Measurements from ENCODE around the gene EML5. TPM values are rescaled to one million over a fixed set of nuclear protein-coding genes. Genes with fewer than 3 reads are reported as not detected.
"Not testable (repeated sequence)": the region's sequence is repeated elsewhere in the genome, so short reads cannot be mapped to it uniquely, and the experiment has no call there.

EML5 gene
- total RNA-seq, 1 donor from 2014 or later, result 0.13 TPM

- ATAC-seq (no peak), DNase-seq (ENCODE audit: low spot score) (no peak)
Observed at GRCh38 chr14:88804477-88804876, 11.7 kb upstream of the EML5 start.

- DNase-seq (ENCODE audit: low spot score) (no peak), ATAC-seq (no peak)
Observed at GRCh38 chr14:88804035-88804434, 11.3 kb upstream of the EML5 start.

GRCh38 chr14:88802596-88802995 lies 9.8 kb upstream of the EML5 start:
- DNase-seq (ENCODE audit: low spot score) (no peak), ATAC-seq (no peak)

- no peak for ATAC-seq
- no peak for DNase-seq (ENCODE audit: low spot score)
Observed at GRCh38 chr14:88799522-88799921, 6.8 kb upstream of the EML5 start.

GRCh38 chr14:88798156-88798555 lies 5.4 kb upstream of the EML5 start:
- DNase-seq (ENCODE audit: low spot score), result no peak
- peak; percentile 13 for ATAC-seq

GRCh38 chr14:88793259-88793625 lies 489 bp upstream of the EML5 start:
- DNase-seq (ENCODE audit: low spot score) (no peak), ATAC-seq (no peak)

GRCh38 chr14:88791629-88792472 lies 902 bp downstream of the EML5 start:
- DNase-seq (ENCODE audit: low spot score) (peak; percentile 50), ATAC-seq (peak; percentile 5)

- ATAC-seq (no peak), DNase-seq (ENCODE audit: low spot score) (no peak)
Observed at GRCh38 chr14:88791252-88791621, 1.5 kb downstream of the EML5 start.

GRCh38 chr14:88790501-88791251 lies 2.1 kb downstream of the EML5 start:
- no peak for ATAC-seq
- no peak for DNase-seq (ENCODE audit: low spot score)

- DNase-seq (ENCODE audit: low spot score); ATAC-seq: not testable (repeated sequence)
Observed at GRCh38 chr14:88789573-88789972, 3.2 kb downstream of the EML5 start.

- no peak for ATAC-seq
Observed at GRCh38 chr14:88786715-88787114, 6.0 kb downstream of the EML5 start.

GRCh38 chr14:88785911-88786310 lies 6.8 kb downstream of the EML5 start:
- DNase-seq (ENCODE audit: low spot score) (no peak), ATAC-seq (no peak)

More at GRCh38 chr14:88786715-88787114, 6.0 kb downstream of the EML5 start:
- DNase-seq (ENCODE audit: low spot score), result no peak

- no peak for ATAC-seq
- DNase-seq (ENCODE audit: low spot score), result no peak
Observed at GRCh38 chr14:88775532-88775931, 17.2 kb downstream of the EML5 start.

- ATAC-seq (no peak), DNase-seq (ENCODE audit: low spot score) (no peak)
Observed at GRCh38 chr14:88770736-88771135, 22.0 kb downstream of the EML5 start.

- no peak for DNase-seq (ENCODE audit: low spot score)
- ATAC-seq, result no peak
Observed at GRCh38 chr14:88765130-88765529, 27.6 kb downstream of the EML5 start.

GRCh38 chr14:88753873-88754272 lies 38.9 kb downstream of the EML5 start:
- DNase-seq (ENCODE audit: low spot score) (no peak), ATAC-seq (no peak)

GRCh38 chr14:88750945-88751344 lies 41.8 kb downstream of the EML5 start:
- ATAC-seq (no peak), DNase-seq (ENCODE audit: low spot score) (no peak)

- DNase-seq (ENCODE audit: low spot score), result no peak
Observed at GRCh38 chr14:88750413-88750812, 42.3 kb downstream of the EML5 start.

GRCh38 chr14:88749139-88749538 lies 43.6 kb downstream of the EML5 start:
- no peak for DNase-seq (ENCODE audit: low spot score)
- no peak for ATAC-seq

More at GRCh38 chr14:88750413-88750812, 42.3 kb downstream of the EML5 start:
- ATAC-seq, result no peak

GRCh38 chr14:88748288-88748687 lies 44.5 kb downstream of the EML5 start:
- no peak for ATAC-seq

GRCh38 chr14:88746052-88746451 lies 46.7 kb downstream of the EML5 start:
- ATAC-seq, result no peak
- no peak for DNase-seq (ENCODE audit: low spot score)

More at GRCh38 chr14:88748288-88748687, 44.5 kb downstream of the EML5 start:
- DNase-seq (ENCODE audit: low spot score), result no peak

GRCh38 chr14:88737245-88737644 lies 55.5 kb downstream of the EML5 start:
- DNase-seq (ENCODE audit: low spot score), result no peak
- ATAC-seq, result no peak

All from left lobe of liver (tissue), 2 donors.